Measurements from ENCODE around the gene APOL3.

DNA sequence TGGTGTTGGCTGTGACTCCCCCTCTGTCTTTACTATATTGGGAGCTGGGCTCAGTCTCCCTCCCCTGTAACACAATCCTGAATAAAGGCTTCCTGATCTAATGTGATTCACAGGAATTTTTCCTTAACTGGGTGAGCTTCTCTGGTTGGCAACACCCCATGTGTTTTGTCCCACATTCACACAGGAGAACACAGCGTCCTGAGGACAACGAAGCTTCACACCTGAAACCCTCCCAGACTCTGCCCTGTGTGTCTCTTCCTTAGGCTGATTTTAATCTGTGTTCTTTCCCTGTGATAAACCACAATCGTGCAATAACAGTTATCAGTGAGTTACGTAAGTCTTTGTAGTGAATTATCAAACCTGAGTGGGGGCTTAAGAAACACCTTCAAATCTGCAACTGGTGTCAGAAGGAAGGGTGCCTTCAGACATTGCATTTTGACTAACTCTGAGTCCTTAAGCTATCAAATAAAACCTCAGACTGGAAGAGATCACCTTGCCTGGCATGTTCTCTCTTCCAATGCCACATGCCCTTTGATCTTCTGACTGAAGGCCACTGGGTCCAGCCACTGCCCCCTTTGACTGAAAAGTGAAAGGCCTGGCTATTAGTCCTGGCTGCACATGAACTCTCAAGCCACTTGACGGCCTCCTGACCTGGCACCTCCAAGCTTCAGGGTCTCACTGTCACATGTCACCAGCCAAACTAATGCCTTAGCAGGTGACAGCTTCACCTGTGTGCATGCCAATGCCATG is 17.3 kb downstream of the APOL3 start:
- TF ChIP-seq, protein P1, sequence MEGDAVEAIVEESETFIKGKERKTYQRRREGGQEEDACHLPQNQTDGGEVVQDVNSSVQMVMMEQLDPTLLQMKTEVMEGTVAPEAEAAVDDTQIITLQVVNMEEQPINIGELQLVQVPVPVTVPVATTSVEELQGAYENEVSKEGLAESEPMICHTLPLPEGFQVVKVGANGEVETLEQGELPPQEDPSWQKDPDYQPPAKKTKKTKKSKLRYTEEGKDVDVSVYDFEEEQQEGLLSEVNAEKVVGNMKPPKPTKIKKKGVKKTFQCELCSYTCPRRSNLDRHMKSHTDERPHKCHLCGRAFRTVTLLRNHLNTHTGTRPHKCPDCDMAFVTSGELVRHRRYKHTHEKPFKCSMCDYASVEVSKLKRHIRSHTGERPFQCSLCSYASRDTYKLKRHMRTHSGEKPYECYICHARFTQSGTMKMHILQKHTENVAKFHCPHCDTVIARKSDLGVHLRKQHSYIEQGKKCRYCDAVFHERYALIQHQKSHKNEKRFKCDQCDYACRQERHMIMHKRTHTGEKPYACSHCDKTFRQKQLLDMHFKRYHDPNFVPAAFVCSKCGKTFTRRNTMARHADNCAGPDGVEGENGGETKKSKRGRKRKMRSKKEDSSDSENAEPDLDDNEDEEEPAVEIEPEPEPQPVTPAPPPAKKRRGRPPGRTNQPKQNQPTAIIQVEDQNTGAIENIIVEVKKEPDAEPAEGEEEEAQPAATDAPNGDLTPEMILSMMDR (IDR thresholded peaks at IDR 0.05; ENCODE audit: insufficient read depth, low read depth, low read length): no peak
- TF ChIP-seq EZH2 (IDR thresholded peaks at IDR 0.05; ENCODE audit: insufficient read depth, low read length): no peak
